CD4-positive, alpha-beta memory T cell (primary cell): ENCODE results near the gene SRRM2. TPM values are rescaled to one million over a fixed set of nuclear protein-coding genes. Genes with fewer than 3 reads are reported as not detected.
A peak's percentile ranks its signal among the peaks of the same experiment; 100 is the strongest.

ENCODE experiments used
- CTCF ChIA-PET: fragments of 350-600 bp; sonication (Branson Sonifier 250); formaldehyde crosslinking; loops from one replicate; lab custom pipeline; 2021; ENCODE audit warnings: inconsistent platforms; ENCODE audit not compliant: partially characterized antibody; lab: Charles Lee
- POLR2A ChIA-PET: fragments of 350-600 bp; sonication (Branson Sonifier 250); formaldehyde crosslinking; loops from one replicate; lab custom pipeline; 2021; ENCODE audit not compliant: partially characterized antibody; lab: Charles Lee
- DNase-seq, 5 donors: peaks; one replicate each; pipeline versions ENCODE4 v3.0.0 to v3.0.0-alpha.2; 2020 to 2022; ENCODE audit warnings: mixed read lengths in 1 of 5
- H3K27ac ChIP-seq: one replicate; pipeline ENCODE4 v1.7.0; 2013; ENCODE audit warnings: low read depth, low read length
- H3K27me3 ChIP-seq: 2 replicates; pipeline ENCODE4 v1.7.0; 2013; ENCODE audit warnings: mild to moderate bottlenecking, low read length, moderate library complexity; ENCODE audit not compliant: insufficient read depth
- H3K36me3 ChIP-seq: 2 replicates; pipeline ENCODE4 v1.7.0; 2013; ENCODE audit warnings: mild to moderate bottlenecking, low read length, moderate library complexity; ENCODE audit not compliant: insufficient read depth
- H3K4me1 ChIP-seq: 2 replicates; pipeline ENCODE4 v1.7.0; 2013; ENCODE audit warnings: mild to moderate bottlenecking, low read length, moderate library complexity; ENCODE audit not compliant: insufficient read depth
- H3K4me3 ChIP-seq, 2 donors: one replicate each; pipeline ENCODE4 v1.7.0; 2013; ENCODE audit warnings: low read length in 2 of 2, mild to moderate bottlenecking in 1 of 2
- H3K9me3 ChIP-seq, 2 donors: one replicate each; pipeline ENCODE4 v1.7.0; 2013; ENCODE audit warnings: low read length in 2 of 2, control low read depth in 1 of 2; ENCODE audit not compliant: control insufficient read depth in 1 of 2
- H3K27ac Mint-ChIP-seq, 7 donors: one replicate each; pipeline ENCODE4 v1.8.0; 2020 to 2021; ENCODE audit warnings: mixed read lengths in 7 of 7, mild to moderate bottlenecking in 6 of 7, inconsistent platforms in 3 of 7, moderate library complexity in 3 of 7
- H3K27me3 Mint-ChIP-seq, 2 donors: one replicate each; pipeline ENCODE4 v1.8.0; 2020 to 2021; ENCODE audit warnings: mixed read lengths in 2 of 2
- H3K36me3 Mint-ChIP-seq, 2 donors: one replicate each; pipeline ENCODE4 v1.8.0; 2020 to 2021; ENCODE audit warnings: mixed read lengths in 2 of 2, inconsistent platforms in 1 of 2, mild to moderate bottlenecking in 1 of 2
- H3K4me1 Mint-ChIP-seq, 4 donors: one replicate each; pipeline ENCODE4 v1.8.0; 2020 to 2021; ENCODE audit warnings: mixed read lengths in 4 of 4, mild to moderate bottlenecking in 1 of 4
- H3K4me3 Mint-ChIP-seq, 8 donors: one replicate each; pipeline ENCODE4 v1.8.0; 2020 to 2021; ENCODE audit warnings: mixed read lengths in 8 of 8, mild to moderate bottlenecking in 7 of 8, moderate library complexity in 6 of 8, inconsistent platforms in 3 of 8
- H3K9me3 Mint-ChIP-seq, 8 donors: one replicate each; pipeline ENCODE4 v1.8.0; 2020 to 2021; ENCODE audit warnings: mixed read lengths in 8 of 8, mild to moderate bottlenecking in 5 of 8, inconsistent platforms in 3 of 8, moderate library complexity in 1 of 8
- intact Hi-C: fragments of 100-400 bp; cut with micrococcal nuclease; formaldehyde crosslinking; loops from one replicate; pipeline ENCODE4 v1.15.1; 2023
- polyA plus RNA-seq, 2 donors: library from polyadenylated mRNA; unstranded; fragments of 300-500 nt; fragmentation: Illumina TruSeq; gene quantifications; one replicate each; pipeline ENCODE4 v1.2.3, GENCODE V29; 2021
- total RNA-seq, 2 experiments: library from RNA; stranded (reverse); gene quantifications; one replicate each; pipeline ENCODE4 v1.2.3, GENCODE V29; 2021

The SRRM2 gene
- total and polyA plus RNA-seq, 4 experiments from 2014 or later, result 11.8 to 1,137 (median 625) TPM

DNA sequence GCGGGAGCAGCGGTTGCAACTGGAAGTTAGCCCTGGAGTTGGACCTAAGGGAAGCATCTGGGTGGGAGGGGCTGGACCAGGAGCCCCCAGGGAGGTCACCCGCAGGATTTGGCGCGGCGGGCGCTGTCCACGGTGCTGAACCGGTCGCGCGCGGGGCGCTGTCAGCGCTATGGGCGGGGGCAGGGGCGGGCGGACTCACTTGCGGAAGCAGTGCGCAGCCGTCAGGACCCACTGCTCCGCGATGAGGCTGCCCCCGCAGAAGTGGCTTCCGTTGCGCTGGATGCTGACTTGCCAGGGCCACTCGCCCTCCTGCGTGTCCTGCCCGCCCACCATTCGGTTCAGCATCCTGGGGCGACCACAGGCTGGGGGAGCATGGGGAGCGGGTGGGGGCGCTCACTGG, 36.9 kb upstream of the SRRM2 start:
- Histone ChIP-seq H3K9me3 (no peaks in the 10 kb centered on the region), H3K36me3 (no peaks in the 10 kb centered on the region), H3K4me3 (peak overlapping the region in 1 of 2 donors; percentile 32), H3K27ac (no peak overlapping the region), H3K4me1 (peaks cover 4% of the 10 kb centered on the region), H3K27me3 (no peaks in the 10 kb centered on the region)
- CTCF ChIA-PET, result no interaction called here
- peaks cover 0 to 3% (median 0%) of the 10 kb centered on the region in 4 donors for H3K4me1 Mint-ChIP-seq
- no peaks in the 10 kb centered on the region for H3K27me3 Mint-ChIP-seq
- peak overlapping the region in 1 of 8 donors; percentile 25 for H3K4me3 Mint-ChIP-seq
- intact Hi-C loops, result no loop called here
- POLR2A ChIA-PET, result no interaction called here
- H3K27ac Mint-ChIP-seq, result peak overlapping the region in 1 of 7 donors; percentile 59
- no peaks in the 10 kb centered on the region for H3K36me3 Mint-ChIP-seq
- DNase-seq, result peak; percentile 76 to 84 (median 77)
- no peaks in the 10 kb centered on the region for H3K9me3 Mint-ChIP-seq

DNA sequence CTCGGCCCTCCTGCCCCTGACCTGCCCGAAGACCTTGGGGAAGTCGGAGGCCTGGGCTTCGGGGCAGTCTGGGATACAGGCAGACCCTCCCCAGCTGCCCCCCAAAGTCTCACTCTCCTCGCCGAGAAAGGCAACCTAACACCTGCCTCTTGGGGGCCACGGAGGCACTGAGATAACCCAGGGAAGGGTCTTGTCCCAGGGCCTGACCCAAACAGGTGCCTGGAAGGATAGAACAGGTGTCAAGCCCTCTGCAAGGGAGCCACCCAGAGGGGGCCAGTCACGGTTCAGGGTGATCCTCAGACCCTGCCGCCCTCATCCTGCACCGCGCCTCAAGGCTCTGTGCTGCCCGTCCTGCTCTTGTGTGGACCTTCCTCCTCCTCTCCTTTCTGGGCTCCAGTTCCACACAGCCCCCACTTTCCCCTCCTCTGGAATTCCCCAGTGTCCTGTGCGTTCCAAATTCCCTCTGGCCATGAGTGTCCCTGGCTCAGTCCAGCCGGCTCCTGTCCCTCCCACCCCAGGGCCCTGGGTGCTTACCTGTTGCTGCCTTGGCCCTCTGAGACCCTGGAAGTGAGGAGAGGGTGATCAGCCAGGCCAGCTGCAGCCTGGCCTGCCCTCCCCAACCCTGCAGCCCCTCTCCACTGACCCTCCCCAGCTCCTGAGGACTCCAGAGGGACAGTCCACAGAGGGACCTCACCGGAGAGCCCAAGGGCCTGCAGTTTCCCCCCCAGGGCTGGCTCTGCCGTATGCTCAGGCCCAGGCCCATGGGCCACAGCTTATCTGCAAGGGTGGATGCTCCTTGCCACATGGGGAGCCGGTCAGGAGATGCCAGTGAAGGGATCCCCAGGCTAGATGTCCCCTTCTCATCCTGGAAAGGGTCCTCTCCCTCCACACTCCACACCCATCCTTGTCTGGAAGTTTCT, 36.2 kb upstream of the SRRM2 start:
- POLR2A ChIA-PET, result interaction anchor here (0.9 to 1.4 kb wide), 2 partner anchors 38 to 43 kb away, joined by 3 read pairs; no protein-coding TSS in a partner anchor
- H3K4me1 Mint-ChIP-seq, result peaks cover 0 to 1% (median 0%) of the 10 kb centered on the region in 4 donors

DNA sequence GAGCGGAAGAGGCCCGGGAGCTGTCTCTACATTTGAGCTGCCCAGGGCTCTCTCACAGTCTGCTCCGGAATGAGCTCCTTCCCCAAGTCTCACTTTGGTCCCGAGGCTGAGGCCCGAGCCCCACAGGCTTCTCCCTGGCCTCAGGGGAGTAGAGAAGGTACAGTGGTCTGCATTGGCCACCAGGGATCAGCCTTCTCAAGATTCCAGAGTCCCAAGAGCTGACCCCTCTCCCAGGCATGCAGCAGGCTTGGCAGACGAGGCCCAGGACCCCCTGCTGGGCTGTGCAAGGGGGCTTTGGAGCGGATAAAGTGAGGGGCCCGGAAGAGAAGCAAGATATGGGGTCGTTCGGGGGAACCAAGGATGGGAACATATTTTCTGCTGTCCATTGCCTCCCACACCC, 35.5 kb upstream of the SRRM2 start:
- H3K9me3 Mint-ChIP-seq, result no peaks in the 10 kb centered on the region
- DNase-seq, result no peak
- no peak overlapping the region for H3K27ac ChIP-seq
- H3K4me3 ChIP-seq, result no peak overlapping the region
- H3K36me3 Mint-ChIP-seq, result no peaks in the 10 kb centered on the region
- ChIA-PET CTCF (interaction anchor here (1.3 kb wide), 1 partner anchor 29 kb away, joined by 3 read pairs; no protein-coding TSS in a partner anchor), POLR2A (interaction anchor here (0.9 to 1.4 kb wide), 2 partner anchors 37 to 44 kb away, joined by 3 read pairs; no protein-coding TSS in a partner anchor)
- H3K4me1 Mint-ChIP-seq, result peaks cover 0 to 1% (median 0%) of the 10 kb centered on the region in 4 donors
- peak overlapping the region in 1 of 8 donors; percentile 21 for H3K4me3 Mint-ChIP-seq
- no peaks in the 10 kb centered on the region for H3K27me3 Mint-ChIP-seq
- peaks cover 9% of the 10 kb centered on the region for H3K4me1 ChIP-seq
- H3K27ac Mint-ChIP-seq, result no peak overlapping the region
- H3K27me3 ChIP-seq, result no peaks in the 10 kb centered on the region
- no peaks in the 10 kb centered on the region for H3K9me3 ChIP-seq
- H3K36me3 ChIP-seq, result no peaks in the 10 kb centered on the region
- intact Hi-C loops, result no loop called here

More for the DNA sequence above, 36.2 kb upstream of the SRRM2 start:
- H3K4me3 Mint-ChIP-seq, result peak overlapping the region in 2 of 8 donors; percentile 25 to 71
- Histone ChIP-seq H3K9me3 (no peaks in the 10 kb centered on the region), H3K4me3 (peak overlapping the region in 1 of 2 donors; percentile 32), H3K27me3 (no peaks in the 10 kb centered on the region), H3K36me3 (no peaks in the 10 kb centered on the region), H3K4me1 (peaks cover 4% of the 10 kb centered on the region), H3K27ac (no peak overlapping the region)
- CTCF ChIA-PET, result no interaction called here
- H3K27me3 Mint-ChIP-seq, result no peaks in the 10 kb centered on the region
- DNase-seq, result no peak
- peak overlapping the region in 1 of 7 donors; percentile 59 for H3K27ac Mint-ChIP-seq
- no peaks in the 10 kb centered on the region for H3K9me3 Mint-ChIP-seq
- no peaks in the 10 kb centered on the region for H3K36me3 Mint-ChIP-seq
- intact Hi-C loops, result no loop called here

DNA sequence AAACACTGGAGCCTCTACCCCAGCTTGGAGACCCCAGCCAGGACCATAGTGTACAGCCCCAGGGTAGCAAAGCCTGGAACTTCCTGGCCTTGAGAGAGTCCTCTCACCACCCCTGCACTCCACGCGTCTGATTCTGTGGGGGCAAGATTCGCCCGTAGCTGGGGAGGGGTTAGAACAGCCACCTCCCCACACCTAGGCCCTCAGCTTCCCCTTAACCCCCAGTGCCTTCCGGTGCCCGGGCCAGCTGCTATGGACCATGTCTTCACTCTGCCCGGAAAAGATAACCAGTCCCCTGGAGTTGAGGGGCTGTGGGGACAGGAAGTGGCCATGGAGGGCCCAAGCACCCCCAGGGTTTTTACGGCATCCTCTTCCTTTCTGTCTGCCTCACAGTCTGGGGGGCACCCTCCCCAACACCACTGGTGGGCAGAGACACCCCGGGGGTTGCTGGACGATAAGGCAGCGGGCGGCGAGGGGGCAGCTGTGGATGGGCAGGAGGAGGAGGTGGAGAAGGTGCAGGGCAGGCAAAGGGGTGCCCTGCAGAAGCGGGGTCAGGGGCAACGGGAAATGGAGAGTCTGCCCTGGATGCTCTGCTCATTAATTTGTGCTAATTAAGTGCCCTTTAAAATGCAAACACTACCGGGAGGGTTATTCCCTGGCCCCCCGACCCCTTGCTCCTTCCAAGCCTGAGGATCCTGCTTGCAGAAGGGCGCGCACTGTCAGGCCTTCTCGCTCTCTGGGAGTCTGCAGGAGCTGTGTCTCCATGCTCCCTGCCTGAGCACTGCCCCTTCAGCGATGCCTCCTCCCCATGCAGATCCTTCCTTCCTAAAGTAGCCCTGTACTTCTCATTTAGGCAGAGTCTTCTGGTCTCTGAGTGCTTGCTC, 34.8 kb upstream of the SRRM2 start:
- H3K9me3 Mint-ChIP-seq, result no peaks in the 10 kb centered on the region
- no peaks in the 10 kb centered on the region for H3K36me3 Mint-ChIP-seq
- ChIA-PET CTCF (interaction anchor here (1.2 to 1.3 kb wide), 2 partner anchors 11 to 28 kb away, joined by 3 read pairs; no protein-coding TSS in a partner anchor), POLR2A (interaction anchor here (1.4 to 1.5 kb wide), 2 partner anchors 35 to 44 kb away, joined by 3 to 4 read pairs; partner anchors contain the start of gene KCTD5)
- peaks cover 0 to 1% (median 0%) of the 10 kb centered on the region in 4 donors for H3K4me1 Mint-ChIP-seq
- H3K4me3 Mint-ChIP-seq, result peak overlapping the region in 1 of 8 donors; percentile 21
- no peaks in the 10 kb centered on the region for H3K36me3 ChIP-seq
- H3K27ac Mint-ChIP-seq, result peak overlapping the region in 2 of 7 donors; percentile 72 to 74
- peaks cover 9% of the 10 kb centered on the region for H3K4me1 ChIP-seq
- intact Hi-C loops, result no loop called here
- no peaks in the 10 kb centered on the region for H3K9me3 ChIP-seq
- no peaks in the 10 kb centered on the region for H3K27me3 ChIP-seq
- no peaks in the 10 kb centered on the region for H3K27me3 Mint-ChIP-seq
- no peak for DNase-seq
- H3K27ac ChIP-seq, result no peak overlapping the region
- H3K4me3 ChIP-seq, result no peak overlapping the region

DNA sequence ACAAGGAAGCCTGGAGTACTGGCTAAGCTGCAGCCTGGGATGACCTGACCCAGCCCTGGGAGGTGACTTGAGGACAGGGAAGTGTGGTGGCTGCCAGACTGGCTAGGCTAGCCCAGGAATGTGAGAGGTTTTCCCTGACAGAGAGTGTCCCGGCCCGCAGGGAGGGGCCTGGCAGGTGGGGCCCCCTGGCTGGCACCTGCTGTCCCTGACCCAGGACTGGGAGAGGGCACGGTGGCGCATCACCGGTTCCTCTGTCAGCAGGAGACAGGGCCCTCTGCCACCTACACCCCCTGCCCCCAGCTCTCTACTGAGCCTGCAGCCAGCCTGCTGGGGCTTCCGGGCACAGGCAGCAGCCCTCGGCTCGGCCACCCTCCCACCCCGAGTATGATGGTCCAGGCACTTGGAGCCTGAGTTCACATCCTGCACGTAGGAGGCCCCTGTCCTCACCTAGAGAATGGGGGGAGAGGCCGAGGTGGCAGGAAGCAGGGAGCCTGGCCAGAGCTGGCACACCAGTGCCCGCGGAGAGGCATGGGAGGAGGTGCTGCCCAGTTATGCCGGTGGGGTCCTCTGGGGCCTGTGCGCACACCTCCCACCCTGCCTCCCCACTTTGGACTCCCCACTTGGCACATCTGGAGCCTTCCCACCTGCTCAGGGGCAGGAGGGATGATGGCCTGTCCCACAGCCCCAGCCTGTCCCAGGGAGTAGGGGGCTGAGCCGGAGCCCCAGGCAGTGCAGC, 32.9 kb upstream of the SRRM2 start:
- Mint-ChIP-seq H3K27me3 (peaks cover 3% of the 10 kb centered on the region in 2 donors), H3K4me3 (peak overlapping the region in 3 of 8 donors; percentile 4 to 35 (median 13)), H3K4me1 (peaks cover 0 to 1% (median 0%) of the 10 kb centered on the region in 4 donors), H3K27ac (no peak overlapping the region), H3K36me3 (no peaks in the 10 kb centered on the region), H3K9me3 (no peaks in the 10 kb centered on the region)
- Histone ChIP-seq H3K4me1 (peaks cover 9% of the 10 kb centered on the region), H3K9me3 (no peaks in the 10 kb centered on the region), H3K27me3 (no peaks in the 10 kb centered on the region), H3K36me3 (no peaks in the 10 kb centered on the region), H3K27ac (no peak overlapping the region), H3K4me3 (no peak overlapping the region)
- DNase-seq, result no peak
- ChIA-PET POLR2A (interaction anchor here (0.6 to 1.5 kb wide), 2 partner anchors 37 to 916 kb away, joined by 3 to 4 read pairs; partner anchors contain the start of gene KCTD5), CTCF (interaction anchor here (1.2 kb wide), 1 partner anchor 10 kb away, joined by 3 read pairs; no protein-coding TSS in a partner anchor)
- intact Hi-C loops, result no loop called here

DNA sequence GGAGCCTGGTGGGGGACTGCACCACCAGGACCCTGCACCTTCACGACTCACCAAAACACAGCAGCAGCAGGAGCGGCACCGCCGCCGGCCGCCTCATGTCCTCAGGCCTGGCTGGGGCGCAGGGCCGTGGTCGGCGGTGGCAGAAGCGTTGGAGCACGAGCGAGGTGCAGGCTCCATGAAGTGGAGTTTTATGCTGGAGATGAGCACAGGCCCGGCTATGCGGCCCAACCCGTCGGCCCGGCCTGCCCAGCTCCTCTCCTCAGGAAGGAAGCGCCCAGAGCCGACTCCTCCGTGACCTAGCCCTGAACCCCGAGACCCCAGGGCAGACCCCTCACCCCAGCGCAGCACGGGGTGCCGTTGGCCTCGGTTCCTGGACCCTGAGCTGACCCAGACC, 32.4 kb upstream of the SRRM2 start, which contains the start of gene PRSS27:
PRSS27 (minus strand) TSS at position 161 of the 394 bp plus-strand sequence; CDS start at position 97, 64 bp downstream.
- no peaks in the 10 kb centered on the region for H3K27me3 ChIP-seq
- DNase-seq, result no peak
- H3K4me1 ChIP-seq, result peaks cover 9% of the 10 kb centered on the region
- no peaks in the 10 kb centered on the region for H3K9me3 Mint-ChIP-seq
- H3K27me3 Mint-ChIP-seq, result peaks cover 4% of the 10 kb centered on the region in 2 donors
- peak within 1 kb of the TSS; percentile 70 to 85 (median 74) for H3K4me3 Mint-ChIP-seq
- peak within 1 kb of the TSS; percentile 56 for H3K27ac ChIP-seq
- no peaks in the 10 kb centered on the region for H3K4me1 Mint-ChIP-seq
- intact Hi-C loops, result no loop called here
- ChIA-PET CTCF (no interaction called here), POLR2A (interaction anchor here (0.6 to 1.0 kb wide), 4 partner anchors 32 to 917 kb away, joined by 3 to 4 read pairs (median 3); partner anchors contain the start of genes FLYWCH2 and SRRM2)
- H3K36me3 Mint-ChIP-seq, result no peaks in the 10 kb centered on the region
- H3K36me3 ChIP-seq, result no peaks in the 10 kb centered on the region
- H3K27ac Mint-ChIP-seq, result peak within 1 kb of the TSS; percentile 56 to 90 (median 73)
- no peaks in the 10 kb centered on the region for H3K9me3 ChIP-seq
- peak within 1 kb of the TSS; percentile 17 to 49 for H3K4me3 ChIP-seq
